Type B pancreatic cell (in vitro differentiated cells): ENCODE results near the gene PAX7. TPM values are rescaled to one million over a fixed set of nuclear protein-coding genes. Genes with fewer than 3 reads are reported as not detected.

ENCODE experiments used
- DNase-seq: peaks from one replicate; pipeline ENCODE4 v3.0.0; 2021; ENCODE audit warnings: mixed read lengths; ENCODE audit not compliant: unreplicated experiment; ENCODE audit errors: extremely low spot score
- H3K27ac Mint-ChIP-seq: 2 replicates; pipeline ENCODE4 v1.8.0; 2021; ENCODE audit warnings: mild to moderate bottlenecking, mixed read lengths
- H3K27me3 Mint-ChIP-seq: 2 replicates; pipeline ENCODE4 v1.8.0; 2021; ENCODE audit warnings: mixed read lengths
- H3K36me3 Mint-ChIP-seq: 2 replicates; pipeline ENCODE4 v1.8.0; 2021; ENCODE audit warnings: mixed read lengths
- H3K4me1 Mint-ChIP-seq: one replicate; pipeline ENCODE4 v1.8.0; 2021; ENCODE audit warnings: mixed read lengths; ENCODE audit not compliant: unreplicated experiment
- H3K4me3 Mint-ChIP-seq: 2 replicates; pipeline ENCODE4 v1.8.0; 2021; ENCODE audit warnings: mild to moderate bottlenecking, mixed read lengths
- H3K9me3 Mint-ChIP-seq: 2 replicates; pipeline ENCODE4 v1.8.0; 2021; ENCODE audit warnings: mixed read lengths
- total RNA-seq: library from RNA; stranded (reverse); gene quantifications from 2 replicates; pipeline ENCODE4 v1.2.1, GENCODE V29; 2021; ENCODE audit warnings: low replicate concordance
- TF ChIP-seq, protein P1 (sequence below): fragments of 200-600 bp; sonication (generic); conservative IDR thresholded peaks from 2 replicates; pipeline ENCODE4 v1.5.0; 2021; ENCODE audit warnings: antibody characterized with exemption, mild to moderate bottlenecking

PAX7 gene
- total RNA-seq, 1 donor from 2014 or later, result 2.9 TPM

DNA sequence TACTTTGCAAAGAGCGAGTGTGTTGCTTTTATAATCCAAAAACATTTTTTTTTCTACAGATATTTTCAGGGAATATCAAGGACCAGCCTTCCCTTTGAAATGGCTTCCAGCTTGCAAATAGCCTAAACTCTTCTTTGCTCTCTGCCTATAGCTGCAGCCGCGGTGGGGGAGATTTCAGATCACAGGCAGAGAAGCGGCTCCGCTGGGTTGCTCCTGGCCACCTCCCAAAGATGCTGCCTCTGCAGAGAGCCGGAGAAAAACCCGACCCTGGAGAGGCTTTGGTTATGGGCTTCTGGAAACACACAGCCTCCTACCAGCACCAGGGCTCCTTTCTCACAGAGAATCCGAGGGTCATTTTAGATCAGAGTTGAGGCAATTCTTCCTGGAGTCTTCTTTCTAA lies 18.6 kb upstream of the PAX7 start:
- Mint-ChIP-seq H3K27me3 (peaks cover 68% of the 10 kb centered on the region), H3K9me3 (no peaks in the 10 kb centered on the region), H3K36me3 (no peaks in the 10 kb centered on the region), H3K4me3 (no peak overlapping the region), H3K27ac (no peak overlapping the region), H3K4me1 (no peaks in the 10 kb centered on the region)
- TF ChIP-seq, protein P1, sequence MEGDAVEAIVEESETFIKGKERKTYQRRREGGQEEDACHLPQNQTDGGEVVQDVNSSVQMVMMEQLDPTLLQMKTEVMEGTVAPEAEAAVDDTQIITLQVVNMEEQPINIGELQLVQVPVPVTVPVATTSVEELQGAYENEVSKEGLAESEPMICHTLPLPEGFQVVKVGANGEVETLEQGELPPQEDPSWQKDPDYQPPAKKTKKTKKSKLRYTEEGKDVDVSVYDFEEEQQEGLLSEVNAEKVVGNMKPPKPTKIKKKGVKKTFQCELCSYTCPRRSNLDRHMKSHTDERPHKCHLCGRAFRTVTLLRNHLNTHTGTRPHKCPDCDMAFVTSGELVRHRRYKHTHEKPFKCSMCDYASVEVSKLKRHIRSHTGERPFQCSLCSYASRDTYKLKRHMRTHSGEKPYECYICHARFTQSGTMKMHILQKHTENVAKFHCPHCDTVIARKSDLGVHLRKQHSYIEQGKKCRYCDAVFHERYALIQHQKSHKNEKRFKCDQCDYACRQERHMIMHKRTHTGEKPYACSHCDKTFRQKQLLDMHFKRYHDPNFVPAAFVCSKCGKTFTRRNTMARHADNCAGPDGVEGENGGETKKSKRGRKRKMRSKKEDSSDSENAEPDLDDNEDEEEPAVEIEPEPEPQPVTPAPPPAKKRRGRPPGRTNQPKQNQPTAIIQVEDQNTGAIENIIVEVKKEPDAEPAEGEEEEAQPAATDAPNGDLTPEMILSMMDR, result no peak
- DNase-seq, result no peak

DNA sequence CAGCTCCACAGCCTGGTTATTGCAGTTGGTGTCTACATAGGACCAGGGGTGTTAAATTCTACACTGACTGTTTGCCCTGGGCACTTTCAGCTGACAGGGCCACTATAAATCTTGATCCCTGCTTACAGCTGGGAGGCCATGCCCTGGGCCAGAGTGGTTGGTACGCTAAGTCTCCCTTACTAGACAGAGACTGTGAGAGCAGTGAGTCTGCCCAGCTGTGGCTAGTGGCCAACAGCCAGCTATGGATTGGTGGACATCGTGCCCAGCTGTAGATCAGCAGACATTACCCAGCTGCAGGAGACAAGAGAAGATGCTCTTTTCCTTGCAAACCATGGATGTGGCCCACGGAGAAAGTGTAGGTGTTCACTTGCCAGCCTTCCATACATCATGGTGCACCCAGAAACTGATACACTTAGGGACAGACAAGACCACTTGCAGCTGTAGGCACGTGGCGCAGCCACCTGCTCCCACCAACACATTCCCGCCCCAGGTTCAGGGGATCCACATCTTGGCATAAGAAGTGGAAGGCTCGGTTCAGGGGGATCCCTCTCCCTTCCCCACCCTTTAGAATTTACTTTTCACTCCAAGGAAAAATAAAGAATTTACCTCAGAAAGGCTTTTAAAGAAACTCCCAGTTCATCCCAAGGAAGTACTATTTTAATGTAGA lies 16.4 kb upstream of the PAX7 start:
- H3K27ac Mint-ChIP-seq, result no peak overlapping the region
- peaks cover 5% of the 10 kb centered on the region for H3K9me3 Mint-ChIP-seq
- TF ChIP-seq, protein P1, result no peak
- H3K4me1 Mint-ChIP-seq, result no peaks in the 10 kb centered on the region
- no peak for DNase-seq
- peaks cover 64% of the 10 kb centered on the region for H3K27me3 Mint-ChIP-seq
- no peak overlapping the region for H3K4me3 Mint-ChIP-seq
- no peaks in the 10 kb centered on the region for H3K36me3 Mint-ChIP-seq

DNA sequence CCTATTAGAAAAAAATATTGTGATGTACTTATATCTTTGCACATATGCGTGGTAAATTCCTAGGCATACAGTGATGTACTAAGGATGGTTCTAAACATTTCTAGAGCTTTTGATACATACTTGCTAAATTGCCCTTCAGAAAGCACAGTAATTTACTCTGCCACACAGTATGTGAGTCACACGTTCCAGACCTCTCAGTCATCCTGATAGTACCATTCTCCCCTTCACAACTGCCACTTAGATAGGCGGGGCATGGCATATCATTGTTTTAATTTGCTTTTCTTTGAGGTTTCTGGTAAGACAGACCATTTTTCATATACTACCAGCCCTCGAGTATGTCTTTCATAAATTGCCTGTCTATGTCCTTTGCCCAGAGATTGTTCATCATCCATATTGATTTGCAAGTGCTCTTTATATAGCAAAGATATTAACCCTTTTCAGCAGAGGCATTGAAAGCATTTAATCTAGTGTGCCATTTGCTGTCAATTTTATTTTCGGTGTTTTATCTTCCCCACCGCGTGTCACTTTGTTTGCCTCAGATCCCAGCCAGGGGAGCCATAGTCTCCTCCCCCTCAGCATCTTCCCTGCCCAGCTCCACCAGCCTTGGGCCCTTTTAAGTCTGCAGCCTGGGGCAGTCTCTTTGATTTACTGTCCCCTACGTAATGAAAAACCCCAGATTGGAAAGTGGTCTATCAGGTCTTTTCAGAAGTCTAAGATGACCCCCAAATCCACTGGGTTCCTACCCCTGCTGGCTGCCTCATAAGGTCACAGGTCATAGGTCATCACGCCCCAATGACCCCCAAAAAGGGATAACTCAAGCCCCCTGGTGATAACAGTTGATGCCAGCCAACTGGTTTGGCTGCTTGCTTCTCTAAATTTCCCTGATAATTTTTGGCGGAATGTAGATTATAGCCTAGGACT lies 11.8 kb upstream of the PAX7 start:
- Mint-ChIP-seq H3K36me3 (no peaks in the 10 kb centered on the region), H3K4me1 (no peaks in the 10 kb centered on the region), H3K9me3 (peaks cover 5% of the 10 kb centered on the region), H3K27ac (no peak overlapping the region), H3K4me3 (no peak overlapping the region), H3K27me3 (peaks cover 82% of the 10 kb centered on the region)
- DNase-seq, result no peak
- TF ChIP-seq, protein P1, result no peak

DNA sequence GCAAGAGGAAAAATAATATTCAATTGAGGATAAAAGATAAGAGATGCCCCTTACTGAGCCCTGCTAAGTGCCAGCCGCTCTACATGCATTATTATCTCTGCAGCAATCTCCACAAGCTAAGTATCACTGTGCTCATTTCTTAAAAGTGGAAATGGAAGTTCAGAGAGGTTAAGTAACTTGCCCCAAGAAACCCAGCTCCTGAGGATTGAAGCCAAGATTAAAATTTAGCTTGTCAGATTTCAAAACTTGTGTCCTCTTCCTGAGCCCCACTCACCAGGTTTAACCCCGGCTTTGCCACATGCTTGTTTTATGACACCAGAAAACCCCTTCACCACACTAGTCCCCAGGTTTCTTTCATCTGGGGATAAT lies 11.2 kb upstream of the PAX7 start:
- Mint-ChIP-seq H3K36me3 (no peaks in the 10 kb centered on the region), H3K4me3 (no peak overlapping the region), H3K4me1 (no peaks in the 10 kb centered on the region), H3K9me3 (peaks cover 5% of the 10 kb centered on the region), H3K27me3 (peaks cover 82% of the 10 kb centered on the region), H3K27ac (no peak overlapping the region)
- DNase-seq, result no peak
- TF ChIP-seq, protein P1, result no peak

GRCh38 chr1:18628511-18628910 lies 2.1 kb upstream of the PAX7 start:
- peak overlapping the region; percentile 2 for H3K4me3 Mint-ChIP-seq
- TF ChIP-seq, protein P1, result no peak
- no peak overlapping the region for H3K27ac Mint-ChIP-seq
- H3K27me3 Mint-ChIP-seq, result peaks cover 99% of the 10 kb centered on the region
- no peaks in the 10 kb centered on the region for H3K9me3 Mint-ChIP-seq
- DNase-seq, result no peak
- H3K4me1 Mint-ChIP-seq, result peaks cover 7% of the 10 kb centered on the region
- H3K36me3 Mint-ChIP-seq, result no peaks in the 10 kb centered on the region
